GM12878 (cell line): ENCODE data around the gene NR1H4. TPM values are rescaled to one million over a fixed set of nuclear protein-coding genes. Genes with fewer than 3 reads are reported as not detected.

Source experiments
- ATAC-seq: fragments of 200-7000 bp; cut with Tn5 transposase; 3 replicates; pipeline ENCODE4 v1.9.1; 2020; ENCODE audit warnings: mild to moderate bottlenecking, moderate library complexity
- BruUV-seq: library from RNA; stranded (reverse); fragments of 400-500 nt; replicated peaks from 2 replicates; lab custom pipeline; 2021; lab: Mats Ljungman, UMichigan
- CTCF ChIA-PET: fragments of 300-600 bp; sonication (Branson Sonifier 250); formaldehyde crosslinking; extraction: SDS; loops from one replicate; lab custom pipeline; 2021; ENCODE audit warnings: inconsistent platforms; lab: Yijun Ruan, JAX
- POLR2A ChIA-PET: fragments of 350-600 bp; formaldehyde crosslinking; extraction: SDS; loops from one replicate; lab custom pipeline; 2021; ENCODE audit warnings: inconsistent platforms; lab: Charles Lee
- RAD21 ChIA-PET: fragments of 300-600 bp; sonication (Branson Sonifier 250); formaldehyde crosslinking; loops from one replicate; lab custom pipeline; 2023; ENCODE audit warnings: antibody characterized with exemption; ENCODE audit not compliant: unreplicated experiment; lab: Charles Lee
- SMC1A ChIA-PET: fragments of 300-600 bp; sonication (Branson Sonifier 250); formaldehyde crosslinking; loops from one replicate; lab custom pipeline; 2023; ENCODE audit not compliant: unreplicated experiment, uncharacterized antibody; lab: Charles Lee
- DNase-seq: peaks from one replicate; pipeline ENCODE4 v3.0.0-alpha.2; 2011; ENCODE audit warnings: low read depth, low spot score
- FAIRE-seq: peaks from 3 replicates; lab custom pipeline; 2011; peaks lifted over from hg19 to GRCh38; lab: Jason Lieb, UNC
- H2AFZ ChIP-seq: 2 replicates; pipeline ENCODE4 v1.6.0; 2011; ENCODE audit warnings: low read depth, low read length, control low read depth; ENCODE audit not compliant: control insufficient read depth
- H3K27ac ChIP-seq: 2 replicates; pipeline ENCODE4 v1.5.1; 2011; ENCODE audit warnings: control low read depth; ENCODE audit not compliant: control insufficient read depth, insufficient read depth
- H3K27me3 ChIP-seq, 2 experiments: replicated peaks in 1 of 2; 2 replicates each; pipeline versions ENCODE4 v1.6.0 to v1.6.1; 2011; ENCODE audit warnings: low read length in 1 of 2; ENCODE audit not compliant: control insufficient read depth in 2 of 2, insufficient read depth in 2 of 2
- H3K36me3 ChIP-seq, 2 experiments: 2 replicates each; pipeline ENCODE4 v1.5.1; 2011; ENCODE audit warnings: low read length in 1 of 2; ENCODE audit not compliant: control insufficient read depth in 2 of 2, insufficient read depth in 2 of 2
- H3K4me1 ChIP-seq: 2 replicates; pipeline ENCODE4 v1.6.1; 2011; ENCODE audit warnings: mild to moderate bottlenecking, low read length, moderate library complexity, mixed read lengths; ENCODE audit not compliant: control insufficient read depth, insufficient read depth
- H3K4me2 ChIP-seq: 2 replicates; pipeline ENCODE4 v1.6.0; 2011; ENCODE audit warnings: control low read depth; ENCODE audit not compliant: control insufficient read depth, insufficient read depth
- H3K4me3 ChIP-seq: fragments of 200-600 bp; sonication (generic); 2 replicates; pipeline ENCODE4 v1.5.1; 2016
- H3K79me2 ChIP-seq: 2 replicates; pipeline ENCODE4 v1.6.0; 2011; ENCODE audit warnings: low read length; ENCODE audit not compliant: control insufficient read depth, insufficient read depth
- H3K9ac ChIP-seq: 2 replicates; pipeline ENCODE4 v1.8.0; 2011; ENCODE audit warnings: low read length, control low read depth, mixed read lengths; ENCODE audit not compliant: control insufficient read depth, insufficient read depth
- H3K9me3 ChIP-seq: replicated peaks from 3 replicates; pipeline ENCODE4 v1.5.1; 2011; ENCODE audit warnings: mild to moderate bottlenecking, low read length; ENCODE audit not compliant: control insufficient read depth, insufficient read depth
- H4K20me1 ChIP-seq: 2 replicates; pipeline ENCODE4 v1.6.0; 2011; ENCODE audit not compliant: control insufficient read depth, insufficient read depth
- CREM ChIP-seq: IDR thresholded peaks from 2 replicates; pipeline ENCODE4 v1.6.1; 2014; ENCODE audit warnings: antibody characterized with exemption, low read depth
- EED ChIP-seq: sonication (generic); IDR thresholded peaks from 2 replicates; pipeline ENCODE4 v1.6.1; 2016; ENCODE audit warnings: antibody characterized with exemption, low read depth
- MEF2B ChIP-seq: fragments of 450-650 bp; IDR thresholded peaks from 2 replicates; pipeline ENCODE4 v1.6.1; 2018; ENCODE audit warnings: mild to moderate bottlenecking, moderate library complexity; ENCODE audit not compliant: partially characterized antibody, poor library complexity, severe bottlenecking
- PAX8 ChIP-seq: fragments of 450-650 bp; IDR thresholded peaks from 2 replicates; pipeline ENCODE4 v1.6.1; 2017; ENCODE audit warnings: mild to moderate bottlenecking, moderate library complexity
- TAF1 ChIP-seq: IDR thresholded peaks from 2 replicates; pipeline ENCODE4 v1.6.1; 2011; ENCODE audit warnings: mild to moderate bottlenecking, low read depth, low read length, borderline replicate concordance
- TCF7 ChIP-seq: IDR thresholded peaks from 2 replicates; pipeline ENCODE4 v1.6.1; 2014; ENCODE audit warnings: antibody characterized with exemption, borderline replicate concordance
- WGBS: methylation state at CpG from one replicate; pipeline ENCODE4 v1.1.6; 2016; ENCODE audit warnings: low lambda C conversion rate; ENCODE audit not compliant: insufficient replicate concordance, insufficient coverage; ENCODE audit errors: missing lambda C conversion rate; 5-methylcytosine and 5-hydroxymethylcytosine counted together
- in situ Hi-C: fragments of 300-500 bp; cut with MboI; formaldehyde crosslinking; loops from 9 replicates; pipeline ENCODE4 v1.14.3; 2018; ENCODE audit warnings: mixed read lengths
- intact Hi-C: fragments of 100-400 bp; cut with micrococcal nuclease; formaldehyde crosslinking; loops from one replicate; pipeline ENCODE4 v1.14.2; 2022; ENCODE audit not compliant: unreplicated experiment
- polyA plus RNA-seq, 11 experiments: library from polyadenylated mRNA; depleted of rRNA in 4 of 11; unstranded in 6 of 11; stranded (reverse) in 5 of 11; fragments of >200 nt; fragmentation: Nextera tagmentation in 4 of 11; fragmentation: Illumina TruSeq in 1 of 11; extraction: Ambion mirVana in 4 of 11; extraction: Trizol in 1 of 11; gene quantifications; 1 replicate in 1 of 11; 2 replicates in 10 of 11; pipeline versions ENCODE4 v1.2.1 to v1.2.3, GENCODE V29; 2011 to 2016; ENCODE audit warnings: inconsistent platforms in 2 of 11, missing spikeins in 2 of 11, low read depth in 1 of 11
- total RNA-seq, 4 experiments: library from RNA; depleted of rRNA in 3 of 4; stranded (reverse); fragments of >200 nt in 3 of 4; fragmentation: Illumina TruSeq in 1 of 4; extraction: Trizol in 1 of 4; gene quantifications; 2 replicates each; pipeline versions ENCODE4 v1.2.1 to v1.2.3, GENCODE V29; 2013 to 2021
- TF ChIP-seq, protein P1 (sequence below): fragments of 450-650 bp; IDR thresholded peaks from 2 replicates; pipeline ENCODE4 v1.6.1; 2018; ENCODE audit warnings: borderline replicate concordance, mild to moderate bottlenecking; ENCODE audit not compliant: partially characterized antibody
- TF ChIP-seq, protein P2 (sequence below): fragments of 450-650 bp; IDR thresholded peaks from 2 replicates; pipeline ENCODE4 v1.6.1; 2017; ENCODE audit warnings: low read depth, mild to moderate bottlenecking, moderate library complexity

Gene NR1H4
- total and polyA plus RNA-seq, 10 of the 15 experiments (the other 5 are each of a cell fraction or from before 2014, with no cell fraction given), result 0.04 TPM; not detected in 9

GRCh38 chr12:100529756-100530350 is 56.2 kb downstream of the NR1H4 start:
- H4K20me1 ChIP-seq, result no peaks in the 10 kb centered on the region
- no TSS peak for BruUV-seq
- FAIRE-seq (no peak), DNase-seq (no peak), ATAC-seq (no peak)
- no peak overlapping the region for H3K4me3 ChIP-seq
- intact Hi-C loops (loop anchor here (10.0 kb wide), 1 partner anchor 205 kb away; no protein-coding TSS in a partner anchor), in situ Hi-C loops (no loop called here)
- no peak overlapping the region for H2AFZ ChIP-seq
- ChIA-PET POLR2A (no interaction called here), RAD21 (no interaction called here), CTCF (no interaction called here), SMC1A (no interaction called here)
- H3K9me3 ChIP-seq, result no peaks in the 10 kb centered on the region
- no peak overlapping the region for H3K27ac ChIP-seq
- no peak overlapping the region for H3K9ac ChIP-seq
- H3K4me1 ChIP-seq, result no peaks in the 10 kb centered on the region
- 93% methylated on average over 2 of the region's 2 CpGs for WGBS
- no peak overlapping the region for H3K4me2 ChIP-seq
- no peaks in the 10 kb centered on the region for H3K79me2 ChIP-seq
- H3K27me3 ChIP-seq, result no peaks in the 10 kb centered on the region
- no peak for TF ChIP-seq TAF1
- no peaks in the 10 kb centered on the region for H3K36me3 ChIP-seq

DNA sequence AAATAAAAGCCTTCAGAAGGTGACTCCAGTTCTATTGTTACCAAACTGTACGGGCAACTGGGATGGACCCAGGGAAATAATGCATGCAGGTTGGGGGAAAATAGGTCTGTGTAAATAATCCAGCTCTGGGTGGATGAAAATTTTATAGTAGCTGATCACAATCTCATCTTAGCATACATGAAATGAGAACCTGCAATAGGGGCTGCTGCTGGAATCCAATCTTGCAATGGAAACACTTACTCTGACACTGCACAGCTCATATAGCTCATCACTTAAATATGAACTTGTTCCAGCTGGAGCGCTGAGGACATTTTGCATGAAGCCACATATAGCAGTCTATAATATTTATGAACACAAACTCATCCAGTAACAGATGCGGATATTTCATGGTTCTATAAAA is 59.7 kb downstream of the NR1H4 start:
- Histone ChIP-seq H3K4me2 (no peak overlapping the region), H3K4me1 (no peaks in the 10 kb centered on the region), H3K27me3 (no peaks in the 10 kb centered on the region), H3K4me3 (no peak overlapping the region), H3K79me2 (no peaks in the 10 kb centered on the region), H4K20me1 (no peaks in the 10 kb centered on the region), H3K9ac (no peak overlapping the region), H3K9me3 (no peaks in the 10 kb centered on the region), H3K27ac (no peak overlapping the region), H2AFZ (no peak overlapping the region), H3K36me3 (no peaks in the 10 kb centered on the region)
- ChIA-PET RAD21 (interaction anchor here (0.5 kb wide), 1 partner anchor 304 kb away, joined by 3 read pairs; no protein-coding TSS in a partner anchor), POLR2A (no interaction called here), SMC1A (interaction anchor here (0.6 to 0.7 kb wide), 2 partner anchors 12 to 132 kb away, joined by 3 to 5 read pairs; no protein-coding TSS in a partner anchor), CTCF (interaction anchor here (1.4 kb wide), 1 partner anchor 11 kb away, joined by 4 read pairs; no protein-coding TSS in a partner anchor)
- no peak for DNase-seq
- TF ChIP-seq TCF7 (no peak), PAX8 (no peak), CREM (no peak), EED (no peak), MEF2B (no peak)
- TF ChIP-seq, protein P1, sequence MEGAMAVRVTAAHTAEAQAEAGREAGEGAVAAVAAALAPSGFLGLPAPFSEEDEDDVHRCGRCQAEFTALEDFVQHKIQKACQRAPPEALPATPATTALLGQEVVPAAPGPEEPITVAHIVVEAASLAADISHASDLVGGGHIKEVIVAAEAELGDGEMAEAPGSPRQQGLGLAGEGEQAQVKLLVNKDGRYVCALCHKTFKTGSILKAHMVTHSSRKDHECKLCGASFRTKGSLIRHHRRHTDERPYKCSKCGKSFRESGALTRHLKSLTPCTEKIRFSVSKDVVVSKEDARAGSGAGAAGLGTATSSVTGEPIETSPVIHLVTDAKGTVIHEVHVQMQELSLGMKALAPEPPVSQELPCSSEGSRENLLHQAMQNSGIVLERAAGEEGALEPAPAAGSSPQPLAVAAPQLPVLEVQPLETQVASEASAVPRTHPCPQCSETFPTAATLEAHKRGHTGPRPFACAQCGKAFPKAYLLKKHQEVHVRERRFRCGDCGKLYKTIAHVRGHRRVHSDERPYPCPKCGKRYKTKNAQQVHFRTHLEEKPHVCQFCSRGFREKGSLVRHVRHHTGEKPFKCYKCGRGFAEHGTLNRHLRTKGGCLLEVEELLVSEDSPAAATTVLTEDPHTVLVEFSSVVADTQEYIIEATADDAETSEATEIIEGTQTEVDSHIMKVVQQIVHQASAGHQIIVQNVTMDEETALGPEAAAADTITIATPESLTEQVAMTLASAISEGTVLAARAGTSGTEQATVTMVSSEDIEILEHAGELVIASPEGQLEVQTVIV, result no peak
- TF ChIP-seq, protein P2, sequence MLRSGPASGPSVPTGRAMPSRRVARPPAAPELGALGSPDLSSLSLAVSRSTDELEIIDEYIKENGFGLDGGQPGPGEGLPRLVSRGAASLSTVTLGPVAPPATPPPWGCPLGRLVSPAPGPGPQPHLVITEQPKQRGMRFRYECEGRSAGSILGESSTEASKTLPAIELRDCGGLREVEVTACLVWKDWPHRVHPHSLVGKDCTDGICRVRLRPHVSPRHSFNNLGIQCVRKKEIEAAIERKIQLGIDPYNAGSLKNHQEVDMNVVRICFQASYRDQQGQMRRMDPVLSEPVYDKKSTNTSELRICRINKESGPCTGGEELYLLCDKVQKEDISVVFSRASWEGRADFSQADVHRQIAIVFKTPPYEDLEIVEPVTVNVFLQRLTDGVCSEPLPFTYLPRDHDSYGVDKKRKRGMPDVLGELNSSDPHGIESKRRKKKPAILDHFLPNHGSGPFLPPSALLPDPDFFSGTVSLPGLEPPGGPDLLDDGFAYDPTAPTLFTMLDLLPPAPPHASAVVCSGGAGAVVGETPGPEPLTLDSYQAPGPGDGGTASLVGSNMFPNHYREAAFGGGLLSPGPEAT, result no peak
- no peak for FAIRE-seq
- in situ Hi-C loops (no loop called here), intact Hi-C loops (loop anchor here (10.0 kb wide), 1 partner anchor 201 kb away; no protein-coding TSS in a partner anchor)
- BruUV-seq, result no TSS peak
- no peak for ATAC-seq
- 81% methylated on average over 3 of the region's 3 CpGs for WGBS
